Osteocyte (in vitro differentiated cells): ENCODE measurements around the gene IQCH. TPM values are rescaled to one million over a fixed set of nuclear protein-coding genes. Genes with fewer than 3 reads are reported as not detected.

ENCODE experiments used
- DNase-seq: peaks from one replicate; pipeline ENCODE4 v3.0.0; 2021; ENCODE audit warnings: mixed read lengths; ENCODE audit not compliant: unreplicated experiment; ENCODE audit errors: extremely low spot score
- H3K27ac Mint-ChIP-seq: one replicate; pipeline ENCODE4 v1.8.0; 2021; ENCODE audit warnings: mild to moderate bottlenecking, mixed read lengths; ENCODE audit not compliant: unreplicated experiment
- H3K27me3 Mint-ChIP-seq: one replicate; pipeline ENCODE4 v1.8.0; 2021; ENCODE audit warnings: mixed read lengths; ENCODE audit not compliant: unreplicated experiment
- H3K36me3 Mint-ChIP-seq: one replicate; pipeline ENCODE4 v1.8.0; 2021; ENCODE audit warnings: mixed read lengths; ENCODE audit not compliant: unreplicated experiment
- H3K4me1 Mint-ChIP-seq: one replicate; pipeline ENCODE4 v1.8.0; 2021; ENCODE audit warnings: mixed read lengths; ENCODE audit not compliant: unreplicated experiment
- H3K4me3 Mint-ChIP-seq: one replicate; pipeline ENCODE4 v1.8.0; 2021; ENCODE audit warnings: mild to moderate bottlenecking, moderate library complexity, mixed read lengths; ENCODE audit not compliant: unreplicated experiment
- H3K9me3 Mint-ChIP-seq: one replicate; pipeline ENCODE4 v1.8.0; 2021; ENCODE audit warnings: mixed read lengths; ENCODE audit not compliant: unreplicated experiment
- total RNA-seq: library from RNA; stranded (reverse); gene quantifications from 2 replicates; pipeline ENCODE4 v1.2.1, GENCODE V29; 2021
- TF ChIP-seq, protein P1 (sequence below): fragments of 200-600 bp; sonication (generic); IDR thresholded peaks from 2 replicates; pipeline ENCODE4 v1.5.0; 2021; ENCODE audit warnings: antibody characterized with exemption, mild to moderate bottlenecking, moderate library complexity

The IQCH gene
- total RNA-seq, 1 donor from 2014 or later, result 2.0 TPM

DNA sequence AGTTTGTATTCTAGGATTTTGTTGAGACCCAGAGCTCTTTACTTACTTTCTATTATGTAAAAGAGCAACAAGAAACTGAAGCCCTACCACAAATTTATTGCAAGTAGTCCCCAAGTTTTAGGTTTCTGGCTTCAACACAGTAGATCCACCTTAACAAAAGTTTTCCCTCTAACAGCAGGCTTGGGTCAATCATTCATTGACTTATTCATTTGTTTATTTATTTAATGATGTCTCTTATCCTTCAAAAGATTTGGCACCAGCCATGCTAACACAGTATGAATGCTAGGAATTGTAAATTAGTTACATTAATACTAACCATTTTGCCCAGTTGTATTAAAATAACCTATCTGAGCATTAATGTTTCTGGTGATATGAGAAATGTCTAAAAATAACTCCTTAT is 88.6 kb downstream of the IQCH start:
- Mint-ChIP-seq H3K36me3 (peaks cover 18% of the 10 kb centered on the region), H3K27me3 (no peaks in the 10 kb centered on the region), H3K4me1 (peaks cover 5% of the 10 kb centered on the region), H3K27ac (no peak overlapping the region), H3K9me3 (peaks cover 26% of the 10 kb centered on the region), H3K4me3 (no peak overlapping the region)
- TF ChIP-seq, protein P1, sequence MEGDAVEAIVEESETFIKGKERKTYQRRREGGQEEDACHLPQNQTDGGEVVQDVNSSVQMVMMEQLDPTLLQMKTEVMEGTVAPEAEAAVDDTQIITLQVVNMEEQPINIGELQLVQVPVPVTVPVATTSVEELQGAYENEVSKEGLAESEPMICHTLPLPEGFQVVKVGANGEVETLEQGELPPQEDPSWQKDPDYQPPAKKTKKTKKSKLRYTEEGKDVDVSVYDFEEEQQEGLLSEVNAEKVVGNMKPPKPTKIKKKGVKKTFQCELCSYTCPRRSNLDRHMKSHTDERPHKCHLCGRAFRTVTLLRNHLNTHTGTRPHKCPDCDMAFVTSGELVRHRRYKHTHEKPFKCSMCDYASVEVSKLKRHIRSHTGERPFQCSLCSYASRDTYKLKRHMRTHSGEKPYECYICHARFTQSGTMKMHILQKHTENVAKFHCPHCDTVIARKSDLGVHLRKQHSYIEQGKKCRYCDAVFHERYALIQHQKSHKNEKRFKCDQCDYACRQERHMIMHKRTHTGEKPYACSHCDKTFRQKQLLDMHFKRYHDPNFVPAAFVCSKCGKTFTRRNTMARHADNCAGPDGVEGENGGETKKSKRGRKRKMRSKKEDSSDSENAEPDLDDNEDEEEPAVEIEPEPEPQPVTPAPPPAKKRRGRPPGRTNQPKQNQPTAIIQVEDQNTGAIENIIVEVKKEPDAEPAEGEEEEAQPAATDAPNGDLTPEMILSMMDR, result no peak
- DNase-seq, result no peak

DNA sequence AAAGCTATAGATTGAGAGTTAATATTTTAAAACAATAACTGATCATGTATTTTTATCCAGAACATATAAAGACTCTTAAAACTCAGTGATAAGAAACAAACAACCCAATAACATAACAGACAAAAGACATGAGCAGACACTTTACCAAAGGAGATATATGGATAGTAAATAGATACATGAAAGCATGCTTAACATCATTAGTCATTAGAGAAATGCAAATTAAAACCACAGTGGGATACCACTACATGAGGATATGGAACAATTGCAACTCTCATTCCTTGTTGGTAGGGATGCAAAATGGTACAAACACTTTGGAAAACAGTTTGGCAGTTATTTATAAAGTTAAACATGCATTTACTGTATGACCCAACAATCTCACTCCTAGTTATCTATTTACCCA is 95.0 kb downstream of the IQCH start:
- H3K9me3 Mint-ChIP-seq, result peaks cover 33% of the 10 kb centered on the region
- H3K4me1 Mint-ChIP-seq, result no peaks in the 10 kb centered on the region
- H3K36me3 Mint-ChIP-seq, result peaks cover 16% of the 10 kb centered on the region
- no peak overlapping the region for H3K27ac Mint-ChIP-seq
- no peak overlapping the region for H3K4me3 Mint-ChIP-seq
- no peak for DNase-seq
- TF ChIP-seq, protein P1, result no peak
- H3K27me3 Mint-ChIP-seq, result no peaks in the 10 kb centered on the region

DNA sequence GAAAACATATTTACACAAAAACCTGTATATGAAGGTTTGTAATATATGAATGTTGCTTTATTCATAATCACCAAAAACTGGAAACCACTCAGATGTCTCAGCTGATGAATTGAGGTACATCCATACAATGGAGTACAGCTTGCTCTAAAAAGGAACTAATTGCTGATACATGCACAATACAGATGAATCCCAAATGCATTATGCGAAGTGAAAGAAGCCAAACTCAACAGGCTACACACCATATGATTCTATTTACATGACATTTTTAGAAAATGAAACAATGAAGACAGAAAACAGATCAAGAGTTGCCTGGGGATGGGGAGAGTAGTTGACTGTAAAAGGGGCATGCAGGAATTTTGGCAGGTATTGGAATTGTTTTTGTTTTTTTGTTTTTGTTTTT is 95.5 kb downstream of the IQCH start:
- peaks cover 32% of the 10 kb centered on the region for H3K9me3 Mint-ChIP-seq
- H3K36me3 Mint-ChIP-seq, result peaks cover 15% of the 10 kb centered on the region
- DNase-seq, result no peak
- H3K4me1 Mint-ChIP-seq, result no peaks in the 10 kb centered on the region
- H3K27ac Mint-ChIP-seq, result no peak overlapping the region
- no peak overlapping the region for H3K4me3 Mint-ChIP-seq
- TF ChIP-seq, protein P1, result no peak
- no peaks in the 10 kb centered on the region for H3K27me3 Mint-ChIP-seq

DNA sequence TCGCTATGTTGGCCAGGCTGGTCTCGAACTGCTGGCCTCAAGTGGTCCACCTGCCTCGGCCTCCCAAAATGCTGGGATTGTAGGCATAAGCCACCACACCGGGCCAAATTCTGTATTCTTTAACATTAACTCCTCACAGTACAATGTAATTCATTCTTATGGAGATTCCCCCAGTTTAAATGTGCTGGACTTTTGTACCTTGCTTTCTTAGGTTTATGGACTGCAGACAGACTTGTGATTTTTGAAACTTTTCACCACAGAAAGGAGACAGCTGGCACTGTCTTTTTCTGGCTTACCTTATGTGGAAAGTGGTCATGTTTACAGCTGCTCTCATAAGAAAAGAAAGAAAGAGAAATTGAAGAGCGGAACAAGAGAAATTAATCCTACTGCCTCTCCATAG is 103.8 kb downstream of the IQCH start:
- TF ChIP-seq, protein P1, result no peak
- peaks cover 3% of the 10 kb centered on the region for H3K4me1 Mint-ChIP-seq
- H3K4me3 Mint-ChIP-seq, result no peak overlapping the region
- peaks cover 2% of the 10 kb centered on the region for H3K27me3 Mint-ChIP-seq
- DNase-seq, result no peak
- peaks cover 6% of the 10 kb centered on the region for H3K9me3 Mint-ChIP-seq
- H3K27ac Mint-ChIP-seq, result no peak overlapping the region
- H3K36me3 Mint-ChIP-seq, result peaks cover 3% of the 10 kb centered on the region

DNA sequence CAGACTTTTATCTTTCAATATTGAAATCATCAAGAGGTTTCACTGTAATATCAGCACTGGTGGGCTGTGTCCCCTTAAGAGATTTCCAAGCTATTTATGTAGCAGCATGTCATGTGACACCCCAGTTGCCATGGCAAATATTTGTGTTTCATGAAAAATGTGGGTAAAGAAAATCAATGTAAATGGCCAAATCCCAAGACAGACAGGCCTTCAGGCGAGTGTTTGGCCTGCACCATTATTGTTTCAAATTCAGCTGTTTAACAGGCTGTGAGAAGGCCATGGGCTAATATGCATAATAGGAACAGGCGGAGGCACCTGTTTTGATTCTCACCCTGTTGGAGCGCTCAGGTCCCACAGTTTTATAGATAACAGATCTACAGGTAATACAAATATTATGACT is 104.2 kb downstream of the IQCH start:
- Mint-ChIP-seq H3K36me3 (peaks cover 2% of the 10 kb centered on the region), H3K4me1 (peaks cover 3% of the 10 kb centered on the region), H3K9me3 (peaks cover 2% of the 10 kb centered on the region), H3K27me3 (peaks cover 2% of the 10 kb centered on the region), H3K27ac (no peak overlapping the region), H3K4me3 (no peak overlapping the region)
- TF ChIP-seq, protein P1, result no peak
- DNase-seq, result no peak
